Fibroblast of lung (primary cell): ENCODE measurements around the gene CGNL1. TPM values are rescaled to one million over a fixed set of nuclear protein-coding genes. Genes with fewer than 3 reads are reported as not detected.

Source experiments
- DNase-seq, 2 donors: peaks; one replicate each; pipeline versions ENCODE4 v3.0.0 to v3.0.0-alpha.2; 2010; ENCODE audit warnings: low read depth in 2 of 2
- H2AFZ ChIP-seq: 2 replicates; pipeline ENCODE4 v1.5.1; 2012; ENCODE audit warnings: low read length, control low read depth, inconsistent platforms
- H3K27ac ChIP-seq: 2 replicates; pipeline ENCODE4 v1.5.1; 2011; ENCODE audit warnings: low read length, control low read depth; ENCODE audit not compliant: insufficient read depth
- H3K27me3 ChIP-seq: 2 replicates; pipeline ENCODE4 v1.5.1; 2011; ENCODE audit warnings: mild to moderate bottlenecking, low read length; ENCODE audit not compliant: control insufficient read depth, insufficient read depth
- H3K36me3 ChIP-seq: 2 replicates; pipeline ENCODE4 v1.5.1; 2011; ENCODE audit warnings: low read length; ENCODE audit not compliant: control insufficient read depth, insufficient read depth
- H3K4me1 ChIP-seq: 2 replicates; pipeline ENCODE4 v1.5.1; 2011; ENCODE audit warnings: low read length; ENCODE audit not compliant: control insufficient read depth, insufficient read depth; ENCODE audit errors: extremely low read depth
- H3K4me2 ChIP-seq: 2 replicates; pipeline ENCODE4 v1.5.1; 2011; ENCODE audit warnings: low read length, control low read depth; ENCODE audit not compliant: insufficient read depth; ENCODE audit errors: extremely low read depth
- H3K4me3 ChIP-seq, 4 experiments: fragments of 200-600 bp in 1 of 4; sonication (generic) in 1 of 4; replicated peaks in 1 of 4; 2 replicates each; pipeline ENCODE4 v1.5.1; 2011 to 2016; ENCODE audit warnings: low read length in 4 of 4, low read depth in 3 of 4, mild to moderate bottlenecking in 3 of 4, control low read depth in 2 of 4, inconsistent platforms in 1 of 4, mixed read lengths in 1 of 4; ENCODE audit not compliant: insufficient read depth in 1 of 4; ENCODE audit errors: control extremely low read depth in 1 of 4
- H3K79me2 ChIP-seq: 2 replicates; pipeline ENCODE4 v1.5.1; 2012; ENCODE audit warnings: mild to moderate bottlenecking, low read length, inconsistent platforms; ENCODE audit not compliant: control insufficient read depth, insufficient read depth
- H3K9ac ChIP-seq: 2 replicates; pipeline ENCODE4 v1.5.1; 2011; ENCODE audit warnings: mild to moderate bottlenecking, low read length, control low read depth; ENCODE audit not compliant: insufficient read depth
- H3K9me3 ChIP-seq: 2 replicates; pipeline ENCODE4 v1.5.1; 2012; ENCODE audit warnings: low read depth, low read length; ENCODE audit not compliant: control insufficient read depth, insufficient read depth
- H4K20me1 ChIP-seq: 2 replicates; pipeline ENCODE4 v1.5.1; 2011; ENCODE audit warnings: low read length; ENCODE audit not compliant: control insufficient read depth, insufficient read depth; ENCODE audit errors: extremely low read depth
- CTCF ChIP-seq, 2 donors: IDR thresholded peaks in 1 of 2; conservative IDR thresholded peaks in 1 of 2; 1 replicate in 1 of 2; 2 replicates in 1 of 2; pipeline ENCODE4 v1.5.1; 2011 to 2012; ENCODE audit warnings: low read length in 2 of 2, control low read depth in 1 of 2, inconsistent platforms in 1 of 2, low read depth in 1 of 2, mild to moderate bottlenecking in 1 of 2
- EZH2 ChIP-seq: IDR thresholded peaks from 2 replicates; pipeline ENCODE4 v1.5.1; 2012; ENCODE audit warnings: low read length, control low read depth, mild to moderate bottlenecking; ENCODE audit errors: missing control alignments
- polyA plus RNA-seq, 2 donors: library from polyadenylated mRNA; depleted of rRNA in 1 of 2; stranded (reverse) in 1 of 2; unstranded in 1 of 2; fragments of >200 nt; gene quantifications; 2 replicates each; pipeline ENCODE4 v1.2.1, GENCODE V29; 2011 to 2012; ENCODE audit warnings: missing spikeins in 1 of 2
- total RNA-seq: library from RNA; depleted of rRNA; stranded (reverse); fragments of >200 nt; gene quantifications from 2 replicates; pipeline ENCODE4 v1.2.1, GENCODE V29; 2014

CGNL1 gene
- total and polyA plus RNA-seq, 2 donors (not counting 1 experiment from before 2014, with no cell fraction given) = 0.18 to 6.1 TPM

GRCh38 chr15:57566834-57567233 lies 190.5 kb downstream of the CGNL1 start:
- no peak overlapping the region for H3K4me3 ChIP-seq
- no peaks in the 10 kb centered on the region for H3K79me2 ChIP-seq
- H3K27me3 ChIP-seq = no peaks in the 10 kb centered on the region
- no peaks in the 10 kb centered on the region for H4K20me1 ChIP-seq
- TF ChIP-seq CTCF (conservative IDR thresholded peaks at IDR 0.05 in 1 of 2, IDR thresholded peaks at IDR 0.05 in 1 of 2; ENCODE audit: low read depth in 1 of 2, low read length in 2 of 2) = no peak
- TF ChIP-seq EZH2 = no peak
- no peak overlapping the region for H3K27ac ChIP-seq
- H3K4me1 ChIP-seq = no peaks in the 10 kb centered on the region
- H3K9ac ChIP-seq = no peak overlapping the region
- H3K4me2 ChIP-seq = no peak overlapping the region
- H2AFZ ChIP-seq = no peak overlapping the region
- no peak for DNase-seq
- H3K9me3 ChIP-seq = no peaks in the 10 kb centered on the region
- H3K36me3 ChIP-seq = no peaks in the 10 kb centered on the region

GRCh38 chr15:57567891-57568290 lies 191.6 kb downstream of the CGNL1 start:
- no peaks in the 10 kb centered on the region for H3K36me3 ChIP-seq
- H4K20me1 ChIP-seq = no peaks in the 10 kb centered on the region
- no peak overlapping the region for H3K27ac ChIP-seq
- no peaks in the 10 kb centered on the region for H3K9me3 ChIP-seq
- no peaks in the 10 kb centered on the region for H3K27me3 ChIP-seq
- no peak overlapping the region for H3K4me3 ChIP-seq
- H3K4me1 ChIP-seq = no peaks in the 10 kb centered on the region
- no peaks in the 10 kb centered on the region for H3K79me2 ChIP-seq
- H2AFZ ChIP-seq = no peak overlapping the region
- TF ChIP-seq EZH2 (no peak), CTCF (conservative IDR thresholded peaks at IDR 0.05 in 1 of 2, IDR thresholded peaks at IDR 0.05 in 1 of 2; ENCODE audit: low read depth in 1 of 2, low read length in 2 of 2) (no peak)
- no peak overlapping the region for H3K9ac ChIP-seq
- no peak overlapping the region for H3K4me2 ChIP-seq
- DNase-seq = no peak

GRCh38 chr15:57568299-57568698 lies 192.0 kb downstream of the CGNL1 start:
- no peak overlapping the region for H3K9ac ChIP-seq
- H3K79me2 ChIP-seq = no peaks in the 10 kb centered on the region
- no peak overlapping the region for H3K4me3 ChIP-seq
- no peak overlapping the region for H3K4me2 ChIP-seq
- TF ChIP-seq CTCF (conservative IDR thresholded peaks at IDR 0.05 in 1 of 2, IDR thresholded peaks at IDR 0.05 in 1 of 2; ENCODE audit: low read depth in 1 of 2, low read length in 2 of 2) (no peak), EZH2 (no peak)
- no peaks in the 10 kb centered on the region for H3K4me1 ChIP-seq
- H3K27me3 ChIP-seq = no peaks in the 10 kb centered on the region
- DNase-seq = no peak
- no peak overlapping the region for H2AFZ ChIP-seq
- no peaks in the 10 kb centered on the region for H4K20me1 ChIP-seq
- no peaks in the 10 kb centered on the region for H3K9me3 ChIP-seq
- no peak overlapping the region for H3K27ac ChIP-seq
- H3K36me3 ChIP-seq = no peaks in the 10 kb centered on the region
